ENCODE measurements around the gene TIAL1. TPM values are rescaled to one million over a fixed set of nuclear protein-coding genes. Genes with fewer than 3 reads are reported as not detected.

TIAL1 gene
- total and polyA plus RNA-seq, 5 experiments from 2014 or later = 9.3 to 224 (median 12.9) TPM

Other genes starting within 250 kb of the TIAL1 start
- gene RGS10, start 54.2 kb downstream of the TIAL1 start, total RNA-seq = 100 to 1,000 TPM; 251 to 268 TPM
- 100 to 1,000 TPM; 409 to 533 (median 504) TPM for gene RGS10, start 54.2 kb downstream of the TIAL1 start, polyA plus RNA-seq
- 10 to 100 TPM; 14.4 to 17.8 TPM for gene BAG3, start 54.4 kb upstream of the TIAL1 start, total RNA-seq
- 10 to 100 TPM in 2 of 3 donors, 1 to 10 TPM in 1; 5.1 to 26.5 (median 12.5) TPM for gene BAG3, start 54.4 kb upstream of the TIAL1 start, polyA plus RNA-seq
- 10 to 100 TPM in 1 of 2 experiments, 1 to 10 TPM in 1; 8.5 to 10.9 TPM for gene INPP5F, start 129.1 kb upstream of the TIAL1 start, total RNA-seq
- gene INPP5F, start 129.1 kb upstream of the TIAL1 start, polyA plus RNA-seq = 1 to 10 TPM; 1.4 to 2.5 (median 2.4) TPM

All from naive thymus-derived CD8-positive, alpha-beta T cell (primary cell).